ENCODE measurements around the gene HSD17B12. TPM values are rescaled to one million over a fixed set of nuclear protein-coding genes. Genes with fewer than 3 reads are reported as not detected.

The HSD17B12 gene
- total and polyA plus RNA-seq, 9 donors, result 27.2 to 46.7 (median 31.6) TPM

- H3K9me3 ChIP-seq (replicated peaks; ENCODE audit: control insufficient read depth, low read depth, low read length), result no peaks in the 10 kb centered on the region
- no peak for DNase-seq
- no peaks in the 10 kb centered on the region for H3K36me3 ChIP-seq (ENCODE audit: control insufficient read depth, insufficient read depth, low read length)
- H3K27me3 ChIP-seq (ENCODE audit: control insufficient read depth, insufficient read depth, low read length), result peaks cover 16% of the 10 kb centered on the region
- H3K4me3 ChIP-seq (ENCODE audit: low read length), result no peak overlapping the region
- WGBS (ENCODE audit: insufficient coverage), result no CpG with 5 or more reads among the region's 2 CpGs
- no peaks in the 10 kb centered on the region for H3K4me1 ChIP-seq (ENCODE audit: control insufficient read depth, insufficient read depth, low read length)
- H3K27ac ChIP-seq (ENCODE audit: low read length), result no peak overlapping the region
Measured at GRCh38 chr11:43871051-43871450, 190.5 kb downstream of the HSD17B12 start.

GRCh38 chr11:43872995-43873394 is 192.5 kb downstream of the HSD17B12 start:
- H3K36me3 ChIP-seq (ENCODE audit: control insufficient read depth, insufficient read depth, low read length), result no peaks in the 10 kb centered on the region
- H3K27me3 ChIP-seq (ENCODE audit: control insufficient read depth, insufficient read depth, low read length), result peaks cover 19% of the 10 kb centered on the region
- no peaks in the 10 kb centered on the region for H3K9me3 ChIP-seq (replicated peaks; ENCODE audit: control insufficient read depth, low read depth, low read length)
- no peak overlapping the region for H3K4me3 ChIP-seq (ENCODE audit: low read length)
- no peak for DNase-seq
- 82% methylated on average over 4 of the region's 7 CpGs for WGBS (ENCODE audit: insufficient coverage)
- H3K4me1 ChIP-seq (ENCODE audit: control insufficient read depth, insufficient read depth, low read length), result no peaks in the 10 kb centered on the region
- no peak overlapping the region for H3K27ac ChIP-seq (ENCODE audit: low read length)

GRCh38 chr11:43874078-43874477 is 193.5 kb downstream of the HSD17B12 start:
- Histone ChIP-seq H3K27me3 (ENCODE audit: control insufficient read depth, insufficient read depth, low read length) (peaks cover 23% of the 10 kb centered on the region), H3K4me3 (ENCODE audit: low read length) (no peak overlapping the region), H3K27ac (ENCODE audit: low read length) (no peak overlapping the region), H3K9me3 (replicated peaks; ENCODE audit: control insufficient read depth, low read depth, low read length) (no peaks in the 10 kb centered on the region), H3K36me3 (ENCODE audit: control insufficient read depth, insufficient read depth, low read length) (no peaks in the 10 kb centered on the region), H3K4me1 (ENCODE audit: control insufficient read depth, insufficient read depth, low read length) (no peaks in the 10 kb centered on the region)
- no peak for DNase-seq
- no CpG with 5 or more reads among the region's 3 CpGs for WGBS (ENCODE audit: insufficient coverage)

DNA sequence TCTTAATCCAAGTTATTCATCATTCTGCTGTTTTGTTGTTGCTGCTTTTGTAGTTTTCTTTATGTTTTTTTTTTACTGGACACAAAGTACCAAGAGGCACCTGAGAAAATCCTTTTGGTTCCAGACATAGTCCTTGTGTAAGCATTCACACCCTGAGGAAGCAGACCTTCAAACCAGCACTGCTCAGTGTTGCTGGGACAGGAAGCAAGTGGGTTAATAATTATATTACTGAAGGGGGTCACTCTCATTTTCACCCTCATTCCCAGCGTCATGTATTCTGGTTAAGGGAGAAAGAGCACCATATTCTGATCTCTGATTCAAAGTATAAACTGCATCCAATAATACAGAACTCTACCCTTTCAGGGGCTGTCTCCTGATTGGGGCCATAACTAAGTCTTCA is 194.2 kb downstream of the HSD17B12 start:
- no peak for DNase-seq
- Histone ChIP-seq H3K4me1 (ENCODE audit: control insufficient read depth, insufficient read depth, low read length) (no peaks in the 10 kb centered on the region), H3K27ac (ENCODE audit: low read length) (no peak overlapping the region), H3K9me3 (replicated peaks; ENCODE audit: control insufficient read depth, low read depth, low read length) (no peaks in the 10 kb centered on the region), H3K27me3 (ENCODE audit: control insufficient read depth, insufficient read depth, low read length) (peaks cover 23% of the 10 kb centered on the region), H3K36me3 (ENCODE audit: control insufficient read depth, insufficient read depth, low read length) (no peaks in the 10 kb centered on the region), H3K4me3 (ENCODE audit: low read length) (no peak overlapping the region)
- WGBS (ENCODE audit: insufficient coverage), result no CpG with 5 or more reads among the region's 1 CpG

DNA sequence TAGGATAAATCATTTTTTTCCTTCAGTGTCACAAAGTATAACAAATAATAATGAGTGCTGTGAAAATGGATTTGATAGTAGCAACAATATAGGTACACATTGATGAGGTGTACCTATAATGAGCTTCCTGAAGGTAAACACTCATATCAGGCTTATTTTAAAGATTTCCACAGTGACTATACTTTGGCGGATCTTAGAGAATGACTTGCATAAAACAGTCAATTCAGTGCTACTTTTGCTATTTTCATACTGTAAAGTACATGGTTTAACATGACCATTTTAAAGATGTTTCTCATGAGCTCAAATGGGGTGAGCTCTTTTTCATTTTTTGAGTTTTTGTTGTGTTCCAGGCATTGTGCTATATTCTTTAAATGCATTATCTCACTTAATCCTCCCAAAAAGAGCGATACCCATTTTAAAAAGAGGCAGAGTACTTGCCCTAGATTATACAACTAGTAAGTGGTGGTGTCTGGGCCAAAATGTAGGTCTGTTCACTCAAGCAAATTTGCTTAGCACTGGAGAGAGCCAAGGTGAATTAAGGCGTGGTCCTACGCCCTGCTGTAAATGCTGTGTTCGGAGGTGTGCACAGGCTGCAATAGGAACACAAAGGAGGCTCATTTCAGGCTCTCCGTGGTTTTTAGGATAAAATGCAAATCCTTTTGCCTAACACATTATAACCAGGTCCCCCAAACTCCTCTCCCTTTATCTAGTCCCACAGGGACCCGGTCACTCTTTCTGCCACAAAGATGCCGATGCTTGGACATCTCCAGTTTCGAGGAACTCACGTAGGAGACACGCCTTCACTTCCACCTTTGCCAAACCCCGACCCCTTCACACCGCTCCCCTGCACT is 199.5 kb downstream of the HSD17B12 start:
- WGBS (ENCODE audit: insufficient coverage), result 40% methylated on average over 11 of the region's 13 CpGs
- H3K4me1 ChIP-seq (ENCODE audit: control insufficient read depth, insufficient read depth, low read length), result peaks cover 8% of the 10 kb centered on the region
- H3K4me3 ChIP-seq (ENCODE audit: low read length), result peak overlapping the region; percentile 67
- DNase-seq, result no peak
- peaks cover 16% of the 10 kb centered on the region for H3K36me3 ChIP-seq (ENCODE audit: control insufficient read depth, insufficient read depth, low read length)
- peaks cover 7% of the 10 kb centered on the region for H3K27me3 ChIP-seq (ENCODE audit: control insufficient read depth, insufficient read depth, low read length)
- no peak overlapping the region for H3K27ac ChIP-seq (ENCODE audit: low read length)
- H3K9me3 ChIP-seq (replicated peaks; ENCODE audit: control insufficient read depth, low read depth, low read length), result no peaks in the 10 kb centered on the region

DNA sequence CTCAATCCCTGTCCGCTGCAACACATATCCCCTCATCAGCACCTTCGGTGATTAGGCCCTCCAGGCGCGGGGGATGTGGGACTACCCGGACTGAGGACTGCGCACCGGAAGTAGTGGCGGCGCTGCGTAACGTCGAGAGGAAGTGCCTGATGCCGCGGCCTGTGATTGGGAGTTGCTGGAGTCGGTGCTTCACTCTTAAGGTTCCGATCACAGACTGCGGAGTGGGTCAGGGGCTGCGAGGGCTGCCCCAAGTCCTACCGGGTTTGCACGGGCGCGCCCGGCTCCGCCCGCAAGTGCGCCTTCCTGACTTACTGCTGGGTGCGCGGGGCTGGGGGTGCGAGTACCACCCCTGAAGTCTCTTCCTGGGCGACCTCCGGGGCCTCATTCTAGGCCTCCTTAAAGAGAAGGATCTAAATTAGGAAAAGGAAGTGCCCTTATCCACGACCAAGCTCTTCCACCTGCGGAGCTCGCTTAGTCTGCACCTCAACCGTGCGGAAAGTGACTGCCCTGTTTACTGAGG is 200.2 kb downstream of the HSD17B12 start, which contains the start of gene ALKBH3:
Gene ALKBH3, plus strand, starts transcription at position 192 of the 520 bp plus-strand sequence. CDS start 1,822 bp downstream, outside the sequence.
- WGBS (ENCODE audit: insufficient coverage), result 2% methylated on average over 29 of the region's 36 CpGs
- no peak within 1 kb of the TSS for H3K27ac ChIP-seq (ENCODE audit: low read length)
- H3K9me3 ChIP-seq (replicated peaks; ENCODE audit: control insufficient read depth, low read depth, low read length), result no peaks in the 10 kb centered on the region
- peak; percentile 97 for DNase-seq
- peaks cover 7% of the 10 kb centered on the region for H3K27me3 ChIP-seq (ENCODE audit: control insufficient read depth, insufficient read depth, low read length)
- H3K4me1 ChIP-seq (ENCODE audit: control insufficient read depth, insufficient read depth, low read length), result peaks cover 8% of the 10 kb centered on the region
- peaks cover 23% of the 10 kb centered on the region for H3K36me3 ChIP-seq (ENCODE audit: control insufficient read depth, insufficient read depth, low read length)
- H3K4me3 ChIP-seq (ENCODE audit: low read length), result peak within 1 kb of the TSS; percentile 67

DNA sequence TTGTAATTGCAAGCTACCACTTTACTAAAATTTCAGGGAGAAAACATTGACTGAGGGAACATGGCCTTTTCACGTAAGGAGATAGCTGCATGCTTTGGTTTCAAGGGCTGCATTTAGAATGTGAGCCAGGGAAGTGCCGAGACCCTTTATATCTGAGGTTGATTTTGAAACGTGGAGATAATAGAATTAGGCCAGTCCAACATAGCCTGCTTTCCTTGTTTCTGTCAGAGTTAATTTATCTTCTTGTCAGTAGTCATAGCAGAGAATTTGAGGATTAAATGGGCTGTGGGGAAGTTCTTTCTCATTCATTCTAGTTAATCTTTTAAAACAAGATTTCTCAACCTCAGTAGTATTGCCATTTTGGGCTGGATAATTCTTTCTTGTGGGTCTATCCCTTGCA is 212.3 kb downstream of the HSD17B12 start:
- no peaks in the 10 kb centered on the region for H3K9me3 ChIP-seq (replicated peaks; ENCODE audit: control insufficient read depth, low read depth, low read length)
- DNase-seq, result no peak
- no peak overlapping the region for H3K27ac ChIP-seq (ENCODE audit: low read length)
- WGBS (ENCODE audit: insufficient coverage), result 40% methylated on average over 1 of the region's 3 CpGs
- H3K36me3 ChIP-seq (ENCODE audit: control insufficient read depth, insufficient read depth, low read length), result peaks cover 48% of the 10 kb centered on the region
- H3K4me3 ChIP-seq (ENCODE audit: low read length), result no peak overlapping the region
- no peaks in the 10 kb centered on the region for H3K4me1 ChIP-seq (ENCODE audit: control insufficient read depth, insufficient read depth, low read length)
- no peaks in the 10 kb centered on the region for H3K27me3 ChIP-seq (ENCODE audit: control insufficient read depth, insufficient read depth, low read length)

- no peak overlapping the region for H3K27ac ChIP-seq (ENCODE audit: low read length)
- no CpG with 5 or more reads among the region's 2 CpGs for WGBS (ENCODE audit: insufficient coverage)
- H3K36me3 ChIP-seq (ENCODE audit: control insufficient read depth, insufficient read depth, low read length), result peaks cover 57% of the 10 kb centered on the region
- no peak for DNase-seq
- no peaks in the 10 kb centered on the region for H3K4me1 ChIP-seq (ENCODE audit: control insufficient read depth, insufficient read depth, low read length)
- no peaks in the 10 kb centered on the region for H3K9me3 ChIP-seq (replicated peaks; ENCODE audit: control insufficient read depth, low read depth, low read length)
- no peaks in the 10 kb centered on the region for H3K27me3 ChIP-seq (ENCODE audit: control insufficient read depth, insufficient read depth, low read length)
- H3K4me3 ChIP-seq (ENCODE audit: low read length), result no peak overlapping the region
Measured at GRCh38 chr11:43894546-43894945, 214.0 kb downstream of the HSD17B12 start.

- no peak overlapping the region for H3K27ac ChIP-seq (ENCODE audit: low read length)
- H3K36me3 ChIP-seq (ENCODE audit: control insufficient read depth, insufficient read depth, low read length), result peaks cover 49% of the 10 kb centered on the region
- H3K4me1 ChIP-seq (ENCODE audit: control insufficient read depth, insufficient read depth, low read length), result no peaks in the 10 kb centered on the region
- H3K9me3 ChIP-seq (replicated peaks; ENCODE audit: control insufficient read depth, low read depth, low read length), result no peaks in the 10 kb centered on the region
- DNase-seq, result no peak
- no peak overlapping the region for H3K4me3 ChIP-seq (ENCODE audit: low read length)
- H3K27me3 ChIP-seq (ENCODE audit: control insufficient read depth, insufficient read depth, low read length), result no peaks in the 10 kb centered on the region
- no CpG with 5 or more reads among the region's 2 CpGs for WGBS (ENCODE audit: insufficient coverage)
Measured at GRCh38 chr11:43895601-43896000, 215.1 kb downstream of the HSD17B12 start.

GRCh38 chr11:43898574-43898973 is 218.0 kb downstream of the HSD17B12 start:
- WGBS (ENCODE audit: insufficient coverage), result 100% methylated on average over 2 of the region's 7 CpGs
- no peaks in the 10 kb centered on the region for H3K4me1 ChIP-seq (ENCODE audit: control insufficient read depth, insufficient read depth, low read length)
- H3K36me3 ChIP-seq (ENCODE audit: control insufficient read depth, insufficient read depth, low read length), result peaks cover 44% of the 10 kb centered on the region
- DNase-seq, result no peak
- H3K27ac ChIP-seq (ENCODE audit: low read length), result no peak overlapping the region
- no peaks in the 10 kb centered on the region for H3K27me3 ChIP-seq (ENCODE audit: control insufficient read depth, insufficient read depth, low read length)
- no peaks in the 10 kb centered on the region for H3K9me3 ChIP-seq (replicated peaks; ENCODE audit: control insufficient read depth, low read depth, low read length)
- H3K4me3 ChIP-seq (ENCODE audit: low read length), result no peak overlapping the region
